Suprapubic skin (tissue), 4 donors: ENCODE data around the gene PFKFB4. TPM values are rescaled to one million over a fixed set of nuclear protein-coding genes. Genes with fewer than 3 reads are reported as not detected.
A peak's percentile ranks its signal among the peaks of the same experiment; 100 is the strongest.
"Not testable (repeated sequence)": the region's sequence is repeated elsewhere in the genome, so short reads cannot be mapped to it uniquely, and the experiment has no call there.

Experiments used
- DNase-seq, 2 donors: peaks; one replicate each; pipeline ENCODE4 v3.0.0-alpha.2; 2019; ENCODE audit warnings: low spot score in 2 of 2
- H3K27ac ChIP-seq: fragments of 200-600 bp; sonication (generic); one replicate; pipeline ENCODE4 v1.5.1; 2019
- H3K27me3 ChIP-seq: fragments of 200-600 bp; sonication (generic); one replicate; pipeline ENCODE4 v1.5.1; 2019
- H3K36me3 ChIP-seq: fragments of 200-600 bp; sonication (generic); one replicate; pipeline ENCODE4 v1.5.1; 2019
- H3K4me1 ChIP-seq: fragments of 200-600 bp; sonication (generic); one replicate; pipeline ENCODE4 v1.5.1; 2019
- H3K4me3 ChIP-seq: fragments of 200-600 bp; sonication (generic); one replicate; pipeline ENCODE4 v1.5.1; 2019; ENCODE audit warnings: mild to moderate bottlenecking
- H3K9me3 ChIP-seq: fragments of 200-600 bp; sonication (generic); one replicate; pipeline ENCODE4 v1.5.1; 2019
- CTCF ChIP-seq, 2 donors: fragments of 200-600 bp in 1 of 2; fragments of 450-650 bp in 1 of 2; sonication (generic) in 1 of 2; IDR thresholded peaks; one replicate each; pipeline ENCODE4 v1.5.1; 2016 to 2019; ENCODE audit warnings: antibody characterized with exemption in 2 of 2, mild to moderate bottlenecking in 1 of 2, moderate library complexity in 1 of 2
- EP300 ChIP-seq: sonication (generic); formaldehyde crosslinking; IDR thresholded peaks from one replicate; pipeline ENCODE4 v1.6.1; 2017; ENCODE audit warnings: antibody characterized with exemption
- POLR2A ChIP-seq, 2 donors: fragments of 450-650 bp; IDR thresholded peaks; one replicate each; pipeline ENCODE4 v1.6.1; 2017; ENCODE audit warnings: antibody characterized with exemption in 2 of 2, mild to moderate bottlenecking in 2 of 2, moderate library complexity in 2 of 2
- POLR2AphosphoS5 ChIP-seq, 3 donors: sonication (generic); formaldehyde crosslinking; IDR thresholded peaks; one replicate each; pipeline ENCODE4 v1.6.1; 2017; ENCODE audit warnings: antibody characterized with exemption in 3 of 3
- WGBS: methylation state at CpG from one replicate; pipeline ENCODE4 v1.1.5; 2018; 5-methylcytosine and 5-hydroxymethylcytosine counted together
- total RNA-seq, 4 donors: library from RNA; depleted of rRNA; stranded (reverse); fragments of >200 nt; gene quantifications; one replicate each; pipeline ENCODE4 v1.1.0, GENCODE V29; 2016

Gene PFKFB4
- total RNA-seq, 4 donors from 2014 or later: 3.6 to 12.7 (median 8.3) TPM

- WGBS: 87% methylated on average over 5 of the region's 5 CpGs
- peaks cover 31% of the 10 kb centered on the region for H3K4me1 ChIP-seq
- H3K36me3 ChIP-seq: no peaks in the 10 kb centered on the region
- H3K9me3 ChIP-seq: no peaks in the 10 kb centered on the region
- H3K4me3 ChIP-seq: no peak overlapping the region
- H3K27ac ChIP-seq: no peak overlapping the region
- no peak for DNase-seq
- no peaks in the 10 kb centered on the region for H3K27me3 ChIP-seq
- no peak for TF ChIP-seq POLR2AphosphoS5 (IDR thresholded peaks at IDR 0.05)
- TF ChIP-seq CTCF (IDR thresholded peaks at IDR 0.05): no peak
- TF ChIP-seq POLR2A (IDR thresholded peaks at IDR 0.05): no peak
- TF ChIP-seq EP300: no peak
These were observed 3.2 kb downstream of the PFKFB4 start for GRCh38 chr3:48553361-48553760.

- peaks cover 2% of the 10 kb centered on the region for H3K36me3 ChIP-seq
- peak in 1 of 2 donors; percentile 54 for DNase-seq
- WGBS: 86% methylated on average over 11 of the region's 14 CpGs
- no peak overlapping the region for H3K27ac ChIP-seq
- no peak overlapping the region for H3K4me3 ChIP-seq
- H3K27me3 ChIP-seq: no peaks in the 10 kb centered on the region
- TF ChIP-seq POLR2AphosphoS5 (IDR thresholded peaks at IDR 0.05): no peak
- TF ChIP-seq CTCF (IDR thresholded peaks at IDR 0.05): no peak
- H3K9me3 ChIP-seq: no peaks in the 10 kb centered on the region
- peaks cover 20% of the 10 kb centered on the region for H3K4me1 ChIP-seq
These were observed 4.3 kb downstream of the PFKFB4 start for GRCh38 chr3:48552111-48552951.

GRCh38 chr3:48551651-48552050, 5.0 kb downstream of the PFKFB4 start:
- DNase-seq, H3K36me3 ChIP-seq, H3K27ac ChIP-seq, H3K9me3 ChIP-seq, H3K27me3 ChIP-seq, H3K4me3 ChIP-seq: not testable (repeated sequence)
- H3K4me1 ChIP-seq: peaks cover 17% of the 10 kb centered on the region
- WGBS: 87% methylated on average over 7 of the region's 7 CpGs

GRCh38 chr3:48548729-48549705, 7.6 kb downstream of the PFKFB4 start:
- TF ChIP-seq CTCF (IDR thresholded peaks at IDR 0.05) (peak; percentile 93), POLR2AphosphoS5 (IDR thresholded peaks at IDR 0.05) (no peak)
- Histone ChIP-seq H3K27ac (no peak overlapping the region), H3K27me3 (no peaks in the 10 kb centered on the region), H3K4me1 (peaks cover 7% of the 10 kb centered on the region), H3K9me3 (no peaks in the 10 kb centered on the region), H3K4me3 (no peak overlapping the region), H3K36me3 (peaks cover 6% of the 10 kb centered on the region)
- DNase-seq: peak; percentile 91 to 93
- 56% methylated on average over 8 of the region's 10 CpGs for WGBS

GRCh38 chr3:48548126-48548525, 8.5 kb downstream of the PFKFB4 start:
- no peaks in the 10 kb centered on the region for H3K27me3 ChIP-seq

More at GRCh38 chr3:48548126-48548525, 8.5 kb downstream of the PFKFB4 start:
- H3K27ac ChIP-seq: no peak overlapping the region
- no peak overlapping the region for H3K4me3 ChIP-seq
- peaks cover 8% of the 10 kb centered on the region for H3K36me3 ChIP-seq
- no peak for DNase-seq
- no peaks in the 10 kb centered on the region for H3K9me3 ChIP-seq
- peaks cover 7% of the 10 kb centered on the region for H3K4me1 ChIP-seq
- WGBS: 85% methylated on average over 5 of the region's 5 CpGs
- TF ChIP-seq EP300 (no peak), POLR2A (IDR thresholded peaks at IDR 0.05) (no peak), CTCF (IDR thresholded peaks at IDR 0.05) (no peak), POLR2AphosphoS5 (IDR thresholded peaks at IDR 0.05) (no peak)
